ENCODE results near the gene FRS2. TPM values are rescaled to one million over a fixed set of nuclear protein-coding genes. Genes with fewer than 3 reads are reported as not detected.

The FRS2 gene
- total RNA-seq, 1 donor from 2014 or later, result 31.0 TPM

- Histone ChIP-seq H3K4me1 (peaks cover 9% of the 10 kb centered on the region), H3K4me3 (no peak overlapping the region), H3K36me3 (peaks cover 76% of the 10 kb centered on the region), H3K27ac (no peak overlapping the region), H3K9me3 (no peaks in the 10 kb centered on the region), H3K27me3 (no peaks in the 10 kb centered on the region)
- DNase-seq (no peak), ATAC-seq (no peak)
- TF ChIP-seq, protein P1, sequence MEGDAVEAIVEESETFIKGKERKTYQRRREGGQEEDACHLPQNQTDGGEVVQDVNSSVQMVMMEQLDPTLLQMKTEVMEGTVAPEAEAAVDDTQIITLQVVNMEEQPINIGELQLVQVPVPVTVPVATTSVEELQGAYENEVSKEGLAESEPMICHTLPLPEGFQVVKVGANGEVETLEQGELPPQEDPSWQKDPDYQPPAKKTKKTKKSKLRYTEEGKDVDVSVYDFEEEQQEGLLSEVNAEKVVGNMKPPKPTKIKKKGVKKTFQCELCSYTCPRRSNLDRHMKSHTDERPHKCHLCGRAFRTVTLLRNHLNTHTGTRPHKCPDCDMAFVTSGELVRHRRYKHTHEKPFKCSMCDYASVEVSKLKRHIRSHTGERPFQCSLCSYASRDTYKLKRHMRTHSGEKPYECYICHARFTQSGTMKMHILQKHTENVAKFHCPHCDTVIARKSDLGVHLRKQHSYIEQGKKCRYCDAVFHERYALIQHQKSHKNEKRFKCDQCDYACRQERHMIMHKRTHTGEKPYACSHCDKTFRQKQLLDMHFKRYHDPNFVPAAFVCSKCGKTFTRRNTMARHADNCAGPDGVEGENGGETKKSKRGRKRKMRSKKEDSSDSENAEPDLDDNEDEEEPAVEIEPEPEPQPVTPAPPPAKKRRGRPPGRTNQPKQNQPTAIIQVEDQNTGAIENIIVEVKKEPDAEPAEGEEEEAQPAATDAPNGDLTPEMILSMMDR (IDR thresholded peaks at IDR 0.05), result no peak
- intact Hi-C loops (cut with DNase I), result no loop called here
These were observed 118.9 kb downstream of the FRS2 start for GRCh38 chr12:69589082-69589481.

- no peak for ATAC-seq
- Histone ChIP-seq H3K9me3 (no peaks in the 10 kb centered on the region), H3K4me3 (no peak overlapping the region), H3K27ac (no peak overlapping the region), H3K36me3 (peaks cover 100% of the 10 kb centered on the region), H3K27me3 (no peaks in the 10 kb centered on the region), H3K4me1 (no peaks in the 10 kb centered on the region)
- intact Hi-C loops (cut with DNase I), result no loop called here
- TF ChIP-seq, protein P1 (IDR thresholded peaks at IDR 0.05), result no peak
- DNase-seq, result no peak
These were observed 125.5 kb downstream of the FRS2 start for GRCh38 chr12:69595689-69596088.

- TF ChIP-seq, protein P1 (IDR thresholded peaks at IDR 0.05), result no peak
- no peaks in the 10 kb centered on the region for H3K27me3 ChIP-seq
- no peak overlapping the region for H3K4me3 ChIP-seq
- ATAC-seq (no peak), DNase-seq (no peak)
- H3K9me3 ChIP-seq, result no peaks in the 10 kb centered on the region
- H3K27ac ChIP-seq, result no peak overlapping the region
- intact Hi-C loops (cut with DNase I), result no loop called here
- no peaks in the 10 kb centered on the region for H3K4me1 ChIP-seq
- peaks cover 100% of the 10 kb centered on the region for H3K36me3 ChIP-seq
These were observed 128.1 kb downstream of the FRS2 start for GRCh38 chr12:69598174-69598753.

GRCh38 chr12:69600804-69601203, 130.6 kb downstream of the FRS2 start:
- DNase-seq, result no peak
- ATAC-seq, result no peak
- TF ChIP-seq, protein P1 (IDR thresholded peaks at IDR 0.05), result no peak
- peaks cover 77% of the 10 kb centered on the region for H3K36me3 ChIP-seq
- H3K9me3 ChIP-seq, result no peaks in the 10 kb centered on the region
- H3K4me3 ChIP-seq, result no peak overlapping the region
- no peaks in the 10 kb centered on the region for H3K4me1 ChIP-seq
- no peak overlapping the region for H3K27ac ChIP-seq
- H3K27me3 ChIP-seq, result no peaks in the 10 kb centered on the region
- intact Hi-C loops (cut with DNase I), result no loop called here

- H3K27me3 ChIP-seq, result no peaks in the 10 kb centered on the region
- no peaks in the 10 kb centered on the region for H3K4me1 ChIP-seq
- DNase-seq (no peak), ATAC-seq (no peak)
- H3K4me3 ChIP-seq, result no peak overlapping the region
- H3K9me3 ChIP-seq, result no peaks in the 10 kb centered on the region
- intact Hi-C loops (cut with DNase I), result no loop called here
- no peak overlapping the region for H3K27ac ChIP-seq
- TF ChIP-seq, protein P1 (IDR thresholded peaks at IDR 0.05), result no peak
- peaks cover 64% of the 10 kb centered on the region for H3K36me3 ChIP-seq
These were observed 131.9 kb downstream of the FRS2 start for GRCh38 chr12:69601962-69602685.
